CD4-positive, alpha-beta T cell treated with Interferon gamma for 1 hour (primary cell): Measurements from ENCODE around the gene CDK3.
"Not testable (repeated sequence)": the region's sequence is repeated elsewhere in the genome, so short reads cannot be mapped to it uniquely, and the experiment has no call there.

Experiments used
- DNase-seq: peaks from one replicate; pipeline ENCODE4 v3.0.0-alpha.2; 2020

CDK3 gene

DNA sequence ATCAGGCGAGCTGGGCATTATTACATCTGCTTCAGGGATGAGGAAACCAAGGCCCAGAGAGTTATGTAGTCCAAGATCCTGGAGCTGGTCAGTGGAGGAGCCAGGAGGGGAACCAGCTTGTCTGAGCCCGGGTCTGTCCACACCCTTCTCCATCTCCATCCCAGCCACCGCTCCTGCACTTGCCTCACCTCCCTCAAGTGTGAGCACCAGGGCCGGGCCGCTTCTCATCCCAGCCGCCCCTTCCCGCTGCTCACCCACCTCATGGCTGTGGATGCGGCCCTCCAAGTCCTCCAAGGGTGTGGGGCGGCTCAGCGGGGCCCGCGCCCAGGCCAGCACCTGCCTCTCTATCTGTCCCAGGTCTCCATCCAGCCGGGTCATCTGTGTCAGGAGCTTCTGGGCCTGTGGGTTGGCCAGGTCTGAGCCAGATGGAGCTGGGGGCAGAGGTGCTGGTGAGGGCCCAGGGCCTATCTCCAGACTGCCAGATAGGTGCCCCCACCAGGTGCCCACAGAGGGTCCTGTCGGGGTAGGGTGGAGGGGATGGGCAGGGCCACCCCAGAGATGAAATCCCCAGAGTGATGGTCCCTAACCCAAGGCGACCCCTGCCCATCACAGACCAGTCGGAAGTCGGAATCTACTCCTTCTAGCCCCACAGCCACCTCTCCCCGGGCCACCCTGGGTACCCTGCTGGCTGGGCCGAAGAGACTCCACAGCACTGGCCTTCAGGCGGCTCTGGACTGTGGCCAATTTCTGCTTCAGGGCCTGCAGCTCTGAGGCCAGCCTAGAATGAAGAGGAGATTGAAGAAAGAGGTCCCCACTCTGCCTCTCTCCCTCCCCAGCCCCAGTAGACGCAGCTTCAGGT, 17.1 kb downstream of the CDK3 start:
- DNase-seq = no peak

DNA sequence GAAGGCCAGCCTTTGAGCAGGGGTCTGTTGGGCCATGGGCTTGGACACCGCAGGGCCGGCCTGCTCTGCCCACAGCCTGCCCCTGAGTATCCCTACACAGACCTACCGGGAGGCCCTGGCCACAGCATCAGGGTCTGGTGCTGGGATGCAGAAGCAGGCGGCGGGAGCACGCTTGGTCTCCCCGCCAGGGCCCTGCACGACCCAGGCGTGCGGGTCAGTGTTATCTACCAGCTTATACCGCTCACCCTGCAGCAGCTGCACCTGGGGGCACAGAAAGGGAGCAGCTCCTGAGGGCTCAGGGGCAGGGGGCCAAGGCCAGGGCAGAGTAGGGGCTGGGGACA, 17.7 kb downstream of the CDK3 start:
- DNase-seq = no peak

DNA sequence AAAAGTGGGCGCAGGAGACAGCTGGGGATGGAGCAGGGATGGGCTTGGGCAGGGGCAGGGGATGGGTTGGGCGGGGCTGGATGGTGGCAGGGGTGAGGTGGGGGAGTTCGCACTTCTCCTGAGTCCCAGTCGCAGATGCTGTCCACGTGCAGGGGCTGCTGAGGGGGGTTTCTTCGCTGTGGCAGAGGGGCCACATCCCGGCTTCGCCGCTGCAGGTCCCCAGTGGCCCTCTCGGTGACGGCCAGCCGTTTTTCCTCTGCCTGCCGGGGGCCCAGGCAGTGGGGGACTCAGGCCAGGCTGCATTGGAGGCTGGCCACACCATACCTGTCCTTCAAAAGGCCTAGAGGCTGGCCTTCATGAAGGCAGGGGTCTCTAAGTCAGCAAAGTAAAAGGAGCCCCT, 18.1 kb downstream of the CDK3 start:
- DNase-seq = no peak

DNA sequence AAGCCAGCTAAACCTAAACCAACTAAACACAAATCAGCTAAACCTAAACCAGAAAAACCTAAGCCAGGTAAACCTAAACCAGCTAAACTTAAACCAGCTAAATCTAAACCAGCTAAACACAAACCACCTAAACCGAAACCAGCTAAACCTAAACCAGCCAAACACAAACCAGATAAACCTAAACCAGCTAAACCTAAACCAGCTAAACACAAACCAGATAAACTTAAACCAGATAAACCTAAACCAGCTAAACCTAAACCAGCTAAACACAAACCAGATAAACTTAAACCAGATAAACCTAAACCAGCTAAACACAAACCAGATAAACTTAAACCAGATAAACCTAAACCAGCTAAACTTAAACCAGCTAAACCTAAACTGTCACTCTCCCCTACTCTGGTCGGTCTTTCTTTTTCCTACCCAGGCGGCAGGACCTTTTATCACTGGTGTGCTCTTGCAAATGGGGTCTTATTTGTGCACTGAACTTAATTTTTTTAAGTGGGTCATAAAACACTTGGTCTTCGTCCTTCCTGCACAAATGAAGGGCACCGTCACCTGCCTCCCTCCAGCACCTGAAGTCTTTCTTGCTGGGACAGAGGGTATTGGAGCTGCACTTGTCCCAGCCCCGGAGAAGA, 19.3 kb downstream of the CDK3 start:
- no peak for DNase-seq

- DNase-seq = no peak
These were observed 21.6 kb downstream of the CDK3 start for GRCh38 chr17:76022285-76022684.

- DNase-seq = no peak
These were observed 22.6 kb downstream of the CDK3 start for GRCh38 chr17:76022973-76023899.

GRCh38 chr17:76023900-76024237, 23.2 kb downstream of the CDK3 start:
- DNase-seq = no peak

- no peak for DNase-seq
These were observed 23.7 kb downstream of the CDK3 start for GRCh38 chr17:76024353-76024752.

DNA sequence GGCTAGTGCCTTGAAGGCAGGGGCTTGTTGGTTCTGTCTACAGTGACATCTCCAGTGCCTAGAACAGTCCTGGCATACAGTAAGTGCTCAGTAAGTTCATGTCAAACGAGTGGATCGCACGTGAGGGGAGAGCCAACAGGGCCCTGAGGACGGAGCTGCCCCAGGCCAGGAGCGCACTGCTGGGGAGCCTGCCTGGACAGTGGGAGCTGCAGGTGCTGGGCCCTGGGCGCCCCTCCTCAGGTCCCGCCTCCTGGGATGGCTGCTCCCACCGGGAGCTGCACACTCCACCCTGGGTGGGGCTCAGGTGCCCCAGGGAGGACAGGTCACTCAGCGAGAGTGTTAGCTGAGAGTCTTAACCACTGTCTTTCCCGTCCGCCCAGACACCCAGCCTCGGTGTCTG, 24.6 kb downstream of the CDK3 start:
- no peak for DNase-seq

- no peak for DNase-seq
These were observed 26.1 kb downstream of the CDK3 start for GRCh38 chr17:76026714-76027158.

DNA sequence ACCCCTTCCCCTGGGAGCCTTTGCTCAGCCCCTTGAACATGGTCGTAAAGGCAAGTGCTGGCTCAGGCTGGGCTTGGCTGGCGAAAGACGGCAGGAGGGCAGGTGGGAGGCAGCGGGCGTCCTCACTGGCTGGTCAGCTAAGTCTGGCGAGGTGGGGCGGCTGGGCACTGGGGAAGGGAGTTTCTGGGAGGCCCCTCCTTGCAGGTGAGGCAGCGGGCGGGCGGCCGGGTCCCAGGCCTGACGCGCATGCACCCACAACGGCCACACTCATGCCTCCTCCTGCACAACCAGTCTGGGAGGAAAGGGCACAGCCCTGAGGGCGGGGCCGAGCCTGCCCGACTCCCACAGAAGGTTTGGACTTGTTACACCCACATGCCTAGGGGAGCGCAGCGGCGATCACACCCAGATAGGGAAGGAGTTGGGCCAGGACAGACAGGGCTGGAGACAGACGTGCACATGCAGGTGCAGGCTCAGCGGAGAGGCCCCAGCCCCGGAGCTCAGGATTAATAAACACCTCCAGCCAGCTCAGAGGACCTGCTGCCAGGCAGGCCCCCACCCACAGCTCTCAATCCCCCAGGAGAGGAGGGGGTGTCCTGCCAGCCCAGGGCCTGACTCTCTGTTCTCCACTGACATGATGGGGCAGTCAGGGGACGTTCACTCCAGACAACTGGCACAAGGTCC, 26.6 kb downstream of the CDK3 start, which contains the start of gene EVPL:
TSS of gene EVPL (minus strand) at position 148 of the 681 bp plus-strand sequence. CDS start at position 40, 108 bp downstream.
- no peak for DNase-seq

DNA sequence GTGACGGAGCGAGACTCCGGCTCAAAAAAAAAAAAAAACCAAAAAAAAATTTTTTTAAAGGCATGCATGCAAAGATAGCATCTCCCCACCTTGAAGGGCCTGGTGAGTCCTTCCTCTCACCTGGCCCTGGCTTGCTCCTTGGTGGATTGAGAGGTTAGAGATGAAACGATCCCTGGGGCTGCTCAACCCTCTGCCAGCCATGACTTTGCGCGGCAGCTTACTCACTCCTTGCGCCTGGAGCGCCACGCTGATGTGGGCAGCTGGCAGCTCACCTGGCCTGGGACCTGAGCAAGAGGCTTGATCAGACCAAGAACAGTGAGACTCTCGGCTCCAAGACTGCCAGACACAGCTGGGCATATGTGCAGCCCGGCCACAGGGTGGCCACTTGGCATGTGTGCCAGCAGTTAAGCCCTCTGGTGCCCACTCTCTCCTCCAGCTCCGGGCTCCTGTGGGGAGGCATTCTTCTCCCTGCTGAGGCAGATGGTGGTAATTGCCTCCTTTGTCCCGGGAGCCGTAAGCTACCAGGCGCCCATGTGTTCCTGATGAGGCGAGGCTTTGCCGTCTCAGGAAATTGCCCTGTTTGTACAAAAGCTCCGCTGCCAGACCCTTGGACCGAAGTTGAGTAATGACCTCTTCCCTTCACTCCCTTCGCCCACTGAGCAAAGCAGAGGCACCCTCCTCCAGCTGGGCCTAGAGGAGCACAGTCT, 31.6 kb downstream of the CDK3 start:
- DNase-seq = no peak

DNA sequence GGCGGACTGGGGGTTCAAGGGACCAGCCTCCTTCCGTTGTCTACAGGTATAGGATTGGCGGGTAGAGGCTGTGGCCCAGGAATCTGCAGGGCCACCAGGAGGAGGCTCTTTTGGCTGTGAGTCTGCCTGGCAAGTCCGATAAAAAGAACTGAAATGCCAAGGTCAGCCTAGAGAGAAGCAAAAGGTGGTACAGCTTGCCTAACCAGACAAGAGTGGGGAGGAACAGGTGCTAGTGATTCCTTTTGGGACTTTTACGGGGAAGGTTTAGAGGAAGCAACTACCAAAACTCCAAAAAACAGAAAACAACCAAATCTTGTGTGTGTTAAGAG, 32.1 kb downstream of the CDK3 start:
- no peak for DNase-seq

- no peak for DNase-seq
These were observed 32.5 kb downstream of the CDK3 start for GRCh38 chr17:76033139-76033538.

DNA sequence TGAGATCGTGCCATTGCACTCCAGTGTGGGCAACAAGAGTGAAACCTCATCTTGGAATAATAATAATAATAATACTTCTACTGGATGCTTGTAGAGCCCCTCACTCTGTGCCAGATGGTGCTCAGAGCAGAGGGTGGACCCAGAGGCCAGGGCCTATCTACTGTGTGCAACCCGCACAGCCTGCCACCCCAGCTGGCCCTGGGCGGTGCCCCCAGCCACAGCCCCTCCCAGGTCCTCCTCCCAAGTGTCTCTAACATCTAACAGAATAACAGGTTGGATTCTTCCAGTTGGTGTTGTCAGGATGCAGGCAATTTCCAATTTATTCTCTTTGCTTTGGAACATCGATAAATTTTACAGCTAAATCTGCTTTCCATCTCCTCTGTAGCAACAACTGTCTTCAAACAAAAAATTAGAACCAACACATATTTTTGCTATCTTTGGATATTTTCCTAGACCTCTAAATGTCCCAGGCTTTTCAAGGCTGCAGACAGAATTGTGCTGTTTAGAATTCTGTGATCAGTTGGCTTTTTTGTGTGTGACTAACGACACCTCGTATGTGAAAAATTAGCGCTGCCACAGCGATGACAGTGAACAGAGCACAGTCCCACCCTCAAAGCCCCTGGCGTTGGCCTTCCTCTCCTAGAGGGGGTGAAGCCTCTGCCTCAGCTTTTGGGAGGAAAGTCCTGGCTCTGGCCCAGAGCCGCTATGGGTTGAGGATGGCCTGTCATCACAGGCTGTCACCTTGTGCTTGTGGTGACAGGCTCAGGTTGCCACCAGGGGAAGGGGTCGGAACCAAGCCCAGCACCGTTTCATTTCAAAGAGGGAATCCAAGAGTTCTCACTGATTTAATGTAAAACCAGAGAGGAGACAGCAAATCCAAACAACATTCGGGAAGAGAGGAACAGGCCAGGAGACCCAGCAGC, 34.0 kb downstream of the CDK3 start:
- DNase-seq = no peak

- no peak for DNase-seq
These were observed 36.0 kb downstream of the CDK3 start for GRCh38 chr17:76036497-76037261.

- DNase-seq = no peak
These were observed 37.4 kb downstream of the CDK3 start for GRCh38 chr17:76038050-76038449.

- no peak for DNase-seq
These were observed 38.5 kb downstream of the CDK3 start for GRCh38 chr17:76039121-76039520.

DNA sequence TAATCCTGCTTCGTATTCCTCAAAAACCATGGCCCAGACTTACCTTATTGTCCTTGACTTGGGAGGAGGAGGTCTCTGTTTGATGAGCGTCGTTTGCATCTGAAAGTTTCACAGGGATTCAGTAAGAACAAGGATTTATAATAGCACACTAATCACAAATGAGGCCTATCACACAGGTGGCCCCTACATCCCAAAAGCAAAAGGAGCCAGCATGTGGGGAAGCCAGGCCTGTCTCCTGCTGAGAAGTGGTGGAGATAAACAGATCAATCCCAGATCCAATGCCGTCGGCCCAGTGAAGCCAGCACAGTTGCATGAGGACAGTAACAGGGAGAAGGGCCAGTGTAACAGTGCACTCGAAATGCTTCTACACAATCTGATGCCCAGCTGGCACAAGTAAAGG, 39.7 kb downstream of the CDK3 start:
- DNase-seq = no peak

DNA sequence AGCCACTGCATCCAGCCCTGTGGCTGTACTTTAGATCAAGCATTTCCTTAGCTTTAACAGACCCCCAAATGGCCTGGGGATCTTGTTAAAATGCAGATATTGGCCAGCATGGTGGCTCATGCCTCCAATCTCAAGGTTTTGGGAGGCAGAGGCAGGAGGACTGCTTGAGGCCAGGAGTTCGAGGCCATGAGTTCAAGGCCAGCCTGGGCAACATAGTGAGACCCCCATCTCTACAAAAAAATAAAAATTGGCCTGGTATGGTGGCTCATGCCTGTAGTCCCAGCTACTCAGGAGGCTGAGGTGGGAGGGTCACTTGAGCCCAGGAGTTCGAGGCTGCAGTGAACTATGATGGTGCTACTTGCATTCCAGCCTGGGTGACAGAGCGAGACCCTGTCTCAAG, 42.2 kb downstream of the CDK3 start:
- DNase-seq = not testable (repeated sequence)
